Tibial nerve (tissue), 4 donors: Measurements from ENCODE around the gene CD209. TPM values are rescaled to one million over a fixed set of nuclear protein-coding genes. Genes with fewer than 3 reads are reported as not detected.

ENCODE experiments used
- DNase-seq, 2 donors: peaks; one replicate each; pipeline ENCODE4 v3.0.0-alpha.2; 2019; ENCODE audit warnings: low spot score in 2 of 2
- H3K27ac ChIP-seq, 4 donors: fragments of 200-600 bp; sonication (generic) in 3 of 4; one replicate each; pipeline ENCODE4 v1.5.1; 2017 to 2019; ENCODE audit warnings: mild to moderate bottlenecking in 1 of 4
- H3K27me3 ChIP-seq, 2 donors: fragments of 200-600 bp; sonication (generic) in 1 of 2; one replicate each; pipeline versions ENCODE4 v1.5.1 to v1.6.0; 2017 to 2019
- H3K36me3 ChIP-seq, 3 donors: fragments of 200-600 bp; sonication (generic); one replicate each; pipeline ENCODE4 v1.5.1; 2018 to 2019
- H3K4me1 ChIP-seq, 4 donors: fragments of 200-600 bp; sonication (generic) in 3 of 4; one replicate each; pipeline ENCODE4 v1.5.1; 2017 to 2019
- H3K4me3 ChIP-seq, 4 donors: fragments of 200-600 bp; sonication (generic) in 3 of 4; one replicate each; pipeline ENCODE4 v1.5.1; 2017 to 2019; ENCODE audit warnings: mild to moderate bottlenecking in 1 of 4, moderate library complexity in 1 of 4
- H3K9me3 ChIP-seq, 4 donors: fragments of 200-600 bp; sonication (generic) in 3 of 4; one replicate each; pipeline ENCODE4 v1.5.1; 2017 to 2019
- EP300 ChIP-seq, 2 donors: sonication (generic); formaldehyde crosslinking; IDR thresholded peaks; one replicate each; pipeline ENCODE4 v1.6.1; 2017; ENCODE audit warnings: antibody characterized with exemption in 2 of 2, mild to moderate bottlenecking in 1 of 2
- POLR2A ChIP-seq, 2 donors: fragments of 450-650 bp; IDR thresholded peaks; one replicate each; pipeline ENCODE4 v1.6.1; 2017; ENCODE audit warnings: antibody characterized with exemption in 2 of 2, mild to moderate bottlenecking in 2 of 2, moderate library complexity in 2 of 2
- WGBS, 2 donors: methylation state at CpG; one replicate each; pipeline ENCODE4 v1.1.5; 2018; 5-methylcytosine and 5-hydroxymethylcytosine counted together
- total RNA-seq, 4 donors: library from RNA; depleted of rRNA; stranded (reverse); fragments of >200 nt; gene quantifications; one replicate each; pipeline ENCODE4 v1.1.0, GENCODE V29; 2016
- TF ChIP-seq, protein P1 (sequence below), 5 experiments: fragments of 200-600 bp in 3 of 5; fragments of 450-650 bp in 2 of 5; sonication (generic) in 3 of 5; IDR thresholded peaks; one replicate each; pipeline ENCODE4 v1.5.1; 2016 to 2019; ENCODE audit warnings: antibody characterized with exemption in 5 of 5, mild to moderate bottlenecking in 3 of 5, moderate library complexity in 2 of 5

Gene CD209
- total RNA-seq, 4 donors from 2014 or later = 2.6 to 12.6 (median 5.0) TPM

DNA sequence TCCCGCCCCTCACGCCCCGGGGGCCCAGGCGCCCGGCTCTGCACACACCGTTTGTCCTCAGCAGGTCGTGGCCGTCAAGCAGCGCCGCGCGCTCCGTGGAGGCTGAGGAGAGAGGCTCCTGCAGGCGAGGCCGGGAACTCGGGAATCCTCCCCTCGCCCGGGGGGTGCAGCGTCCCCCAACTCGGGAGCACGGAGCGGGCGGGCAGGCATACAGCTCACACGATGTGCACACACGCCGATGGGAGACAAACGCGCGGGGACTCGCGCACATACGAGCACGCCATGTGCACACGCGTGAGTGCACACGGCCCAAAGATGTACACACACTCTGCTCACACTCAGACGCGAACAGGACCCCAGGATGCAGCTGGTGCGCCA is 16.1 kb downstream of the CD209 start:
- Histone ChIP-seq H3K4me1 (no peaks in the 10 kb centered on the region), H3K9me3 (no peaks in the 10 kb centered on the region), H3K27ac (no peak overlapping the region), H3K36me3 (no peaks in the 10 kb centered on the region), H3K4me3 (no peak overlapping the region), H3K27me3 (peaks cover 0 to 43% of the 10 kb centered on the region in 2 donors)
- TF ChIP-seq EP300 (IDR thresholded peaks at IDR 0.05) = no peak
- TF ChIP-seq, protein P1, sequence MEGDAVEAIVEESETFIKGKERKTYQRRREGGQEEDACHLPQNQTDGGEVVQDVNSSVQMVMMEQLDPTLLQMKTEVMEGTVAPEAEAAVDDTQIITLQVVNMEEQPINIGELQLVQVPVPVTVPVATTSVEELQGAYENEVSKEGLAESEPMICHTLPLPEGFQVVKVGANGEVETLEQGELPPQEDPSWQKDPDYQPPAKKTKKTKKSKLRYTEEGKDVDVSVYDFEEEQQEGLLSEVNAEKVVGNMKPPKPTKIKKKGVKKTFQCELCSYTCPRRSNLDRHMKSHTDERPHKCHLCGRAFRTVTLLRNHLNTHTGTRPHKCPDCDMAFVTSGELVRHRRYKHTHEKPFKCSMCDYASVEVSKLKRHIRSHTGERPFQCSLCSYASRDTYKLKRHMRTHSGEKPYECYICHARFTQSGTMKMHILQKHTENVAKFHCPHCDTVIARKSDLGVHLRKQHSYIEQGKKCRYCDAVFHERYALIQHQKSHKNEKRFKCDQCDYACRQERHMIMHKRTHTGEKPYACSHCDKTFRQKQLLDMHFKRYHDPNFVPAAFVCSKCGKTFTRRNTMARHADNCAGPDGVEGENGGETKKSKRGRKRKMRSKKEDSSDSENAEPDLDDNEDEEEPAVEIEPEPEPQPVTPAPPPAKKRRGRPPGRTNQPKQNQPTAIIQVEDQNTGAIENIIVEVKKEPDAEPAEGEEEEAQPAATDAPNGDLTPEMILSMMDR (IDR thresholded peaks at IDR 0.05) = no peak
- no peak for TF ChIP-seq POLR2A (IDR thresholded peaks at IDR 0.05)
- DNase-seq = no peak
- 57 to 63% methylated on average over 32 to 39 of the region's 39 CpGs for WGBS, 2 donors

DNA sequence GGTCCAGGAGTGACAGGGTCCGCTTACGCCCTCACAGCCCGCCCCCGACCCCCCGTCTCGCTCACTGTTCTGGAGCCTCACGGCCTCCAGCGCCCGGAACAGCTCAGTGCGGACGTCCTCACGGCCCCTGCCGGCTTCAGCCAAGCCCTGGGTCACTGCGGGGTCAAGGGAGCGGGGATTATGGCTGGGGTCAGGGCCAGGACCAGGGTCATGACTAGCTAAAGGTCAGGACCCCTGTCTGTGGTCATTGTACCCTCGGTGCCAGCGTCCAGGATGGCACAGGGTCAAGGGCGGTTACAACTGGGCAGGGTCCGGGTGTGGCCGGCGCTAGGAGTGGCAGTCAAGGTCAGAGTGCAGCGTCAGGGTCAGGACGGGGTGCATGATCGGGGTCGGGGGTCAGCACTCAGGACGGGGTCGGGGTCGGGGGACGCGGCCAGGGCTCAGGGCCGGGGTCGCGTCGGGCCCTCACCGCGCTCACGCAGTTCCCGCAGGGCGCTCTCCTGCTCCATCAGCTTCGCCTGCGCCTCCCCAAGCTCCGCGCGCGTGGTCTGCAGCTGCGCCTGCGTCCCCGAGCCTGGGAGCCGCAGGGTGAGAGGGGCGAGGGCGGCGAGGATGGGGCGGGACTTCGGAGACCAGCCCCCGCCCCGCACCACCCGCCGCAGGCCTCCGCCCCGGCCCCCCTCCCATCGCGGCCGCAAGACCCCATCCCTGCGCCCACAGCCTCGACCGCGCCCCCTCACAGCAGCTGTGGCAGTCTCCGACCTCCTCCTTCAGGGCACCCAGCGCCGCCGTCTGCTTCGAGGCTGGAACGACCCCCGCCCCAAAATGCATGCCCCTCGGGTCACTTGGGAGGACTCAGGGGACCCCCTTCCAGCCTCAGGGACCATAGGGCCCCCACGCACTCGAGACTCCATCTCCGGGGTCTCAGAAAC is 16.8 kb downstream of the CD209 start:
- Histone ChIP-seq H3K9me3 (no peaks in the 10 kb centered on the region), H3K27ac (no peak overlapping the region), H3K4me1 (no peaks in the 10 kb centered on the region), H3K4me3 (peak overlapping the region in 1 of 4 donors; percentile 8), H3K36me3 (no peaks in the 10 kb centered on the region), H3K27me3 (peaks cover 0 to 43% of the 10 kb centered on the region in 2 donors)
- WGBS, 2 donors = 4 to 7% methylated on average over 9 to 47 of the region's 78 CpGs
- DNase-seq = no peak
- TF ChIP-seq POLR2A (IDR thresholded peaks at IDR 0.05) (no peak), EP300 (IDR thresholded peaks at IDR 0.05) (no peak)
- TF ChIP-seq, protein P1 (IDR thresholded peaks at IDR 0.05) = no peak

DNA sequence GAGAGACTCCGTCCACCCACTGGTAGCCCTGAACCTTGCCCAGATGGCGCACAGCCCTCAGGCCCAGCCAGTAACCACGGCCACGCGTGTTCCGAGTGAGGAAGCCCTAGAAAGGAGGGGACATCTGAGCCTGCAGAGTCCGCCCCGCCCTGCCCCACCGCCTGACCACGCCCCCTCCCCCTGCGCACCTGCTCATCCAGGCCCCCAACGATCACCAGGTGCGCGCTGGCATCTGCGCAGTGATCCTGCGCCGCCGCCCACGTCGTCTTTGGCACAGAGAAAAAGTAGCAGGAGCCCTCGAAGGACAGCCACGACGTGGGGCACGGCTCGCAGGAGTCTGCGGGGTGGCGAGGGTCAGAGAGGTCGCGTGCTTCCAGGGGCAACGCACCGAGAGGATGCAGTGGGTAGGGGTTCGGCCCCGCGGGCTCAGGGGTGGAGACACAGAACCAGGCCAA is 17.5 kb downstream of the CD209 start:
- H3K4me1 ChIP-seq = no peaks in the 10 kb centered on the region
- H3K36me3 ChIP-seq = no peaks in the 10 kb centered on the region
- no peaks in the 10 kb centered on the region for H3K9me3 ChIP-seq
- peaks cover 0 to 43% of the 10 kb centered on the region in 2 donors for H3K27me3 ChIP-seq
- TF ChIP-seq EP300 (IDR thresholded peaks at IDR 0.05) = no peak
- no peak for TF ChIP-seq POLR2A (IDR thresholded peaks at IDR 0.05)
- TF ChIP-seq, protein P1 (IDR thresholded peaks at IDR 0.05) = no peak
- 3 to 9% methylated on average over 16 to 34 of the region's 34 CpGs for WGBS, 2 donors
- H3K27ac ChIP-seq = no peak overlapping the region
- no peak for DNase-seq
- H3K4me3 ChIP-seq = no peak overlapping the region

DNA sequence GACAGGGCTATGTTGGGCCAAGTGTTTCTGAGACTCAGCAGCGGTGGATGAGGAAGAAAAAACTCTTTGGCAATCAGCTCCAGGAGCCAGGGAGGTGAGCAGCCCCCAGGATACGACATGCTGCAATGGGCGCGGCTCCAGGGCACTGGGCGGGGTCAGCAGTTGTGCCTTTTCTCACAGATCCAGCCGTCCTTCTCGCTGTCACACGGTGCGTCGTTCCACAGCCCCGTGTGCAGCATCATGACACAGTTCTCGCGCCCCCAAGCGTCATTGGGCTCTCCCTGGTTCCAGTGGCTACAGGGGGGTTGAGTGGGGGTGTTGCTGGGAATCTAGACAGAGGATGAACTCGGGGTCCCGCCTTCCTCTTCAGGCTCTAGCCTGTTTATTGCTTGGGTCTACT is 18.1 kb downstream of the CD209 start:
- Histone ChIP-seq H3K36me3 (no peaks in the 10 kb centered on the region), H3K9me3 (no peaks in the 10 kb centered on the region), H3K4me1 (no peaks in the 10 kb centered on the region), H3K27me3 (peaks cover 0 to 43% of the 10 kb centered on the region in 2 donors), H3K27ac (no peak overlapping the region), H3K4me3 (no peak overlapping the region)
- 12 to 21% methylated on average over 16 of the region's 16 CpGs for WGBS, 2 donors
- TF ChIP-seq EP300 (IDR thresholded peaks at IDR 0.05) (no peak), POLR2A (IDR thresholded peaks at IDR 0.05) (no peak)
- TF ChIP-seq, protein P1 (IDR thresholded peaks at IDR 0.05) = no peak
- DNase-seq = no peak

DNA sequence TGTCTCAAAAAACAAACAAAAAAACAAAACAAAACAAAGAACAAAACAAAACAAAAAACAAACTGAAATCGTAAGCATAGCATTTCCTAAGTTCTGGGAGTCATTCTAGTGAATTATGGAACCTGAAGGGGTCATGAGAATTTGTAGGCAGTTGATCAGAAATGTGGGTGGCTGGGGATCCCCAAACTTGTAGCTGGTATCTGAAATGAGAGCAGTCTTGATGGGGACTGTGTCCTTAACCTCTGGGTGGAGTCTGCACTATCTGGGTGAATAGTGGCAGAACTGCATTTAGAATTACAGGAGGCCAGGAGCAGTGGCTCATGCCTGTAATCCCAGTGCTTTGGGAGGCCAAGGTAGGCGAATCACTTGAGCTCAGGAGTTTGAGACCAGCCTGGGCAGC is 21.5 kb downstream of the CD209 start:
- Histone ChIP-seq H3K9me3 (no peaks in the 10 kb centered on the region), H3K36me3 (no peaks in the 10 kb centered on the region), H3K4me1 (no peaks in the 10 kb centered on the region), H3K27me3 (peaks cover 0 to 33% of the 10 kb centered on the region in 2 donors), H3K27ac (no peak overlapping the region), H3K4me3 (no peak overlapping the region)
- 47 to 53% methylated on average over 2 of the region's 2 CpGs for WGBS, 2 donors
- no peak for TF ChIP-seq EP300 (IDR thresholded peaks at IDR 0.05)
- TF ChIP-seq POLR2A (IDR thresholded peaks at IDR 0.05) = no peak
- TF ChIP-seq, protein P1 (IDR thresholded peaks at IDR 0.05) = no peak
- DNase-seq = no peak
